Measurements from ENCODE around the gene SVBP.

Gene SVBP

GRCh38 chr1:42788021-42788420 lies 29.2 kb downstream of the SVBP start:
- Mint-ChIP-seq H3K27me3 (ENCODE audit: low read depth, poor library complexity) (no peaks in the 10 kb centered on the region), H3K9me3 (no peaks in the 10 kb centered on the region), H3K4me1 (peaks cover 10% of the 10 kb centered on the region), H3K36me3 (ENCODE audit: low read depth) (peaks cover 17% of the 10 kb centered on the region), H3K27ac (peak overlapping the region; percentile 45), H3K4me3 (no peak overlapping the region)
- DNase-seq: no peak
- TF ChIP-seq, protein P1, sequence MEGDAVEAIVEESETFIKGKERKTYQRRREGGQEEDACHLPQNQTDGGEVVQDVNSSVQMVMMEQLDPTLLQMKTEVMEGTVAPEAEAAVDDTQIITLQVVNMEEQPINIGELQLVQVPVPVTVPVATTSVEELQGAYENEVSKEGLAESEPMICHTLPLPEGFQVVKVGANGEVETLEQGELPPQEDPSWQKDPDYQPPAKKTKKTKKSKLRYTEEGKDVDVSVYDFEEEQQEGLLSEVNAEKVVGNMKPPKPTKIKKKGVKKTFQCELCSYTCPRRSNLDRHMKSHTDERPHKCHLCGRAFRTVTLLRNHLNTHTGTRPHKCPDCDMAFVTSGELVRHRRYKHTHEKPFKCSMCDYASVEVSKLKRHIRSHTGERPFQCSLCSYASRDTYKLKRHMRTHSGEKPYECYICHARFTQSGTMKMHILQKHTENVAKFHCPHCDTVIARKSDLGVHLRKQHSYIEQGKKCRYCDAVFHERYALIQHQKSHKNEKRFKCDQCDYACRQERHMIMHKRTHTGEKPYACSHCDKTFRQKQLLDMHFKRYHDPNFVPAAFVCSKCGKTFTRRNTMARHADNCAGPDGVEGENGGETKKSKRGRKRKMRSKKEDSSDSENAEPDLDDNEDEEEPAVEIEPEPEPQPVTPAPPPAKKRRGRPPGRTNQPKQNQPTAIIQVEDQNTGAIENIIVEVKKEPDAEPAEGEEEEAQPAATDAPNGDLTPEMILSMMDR (IDR thresholded peaks at IDR 0.05): no peak

- H3K4me1 Mint-ChIP-seq: peaks cover 10% of the 10 kb centered on the region
- H3K4me3 Mint-ChIP-seq: no peak overlapping the region
- H3K27me3 Mint-ChIP-seq (ENCODE audit: low read depth, poor library complexity): no peaks in the 10 kb centered on the region
- H3K36me3 Mint-ChIP-seq (ENCODE audit: low read depth): peaks cover 28% of the 10 kb centered on the region
- no peaks in the 10 kb centered on the region for H3K9me3 Mint-ChIP-seq
- no peak for DNase-seq
- TF ChIP-seq, protein P1 (IDR thresholded peaks at IDR 0.05): no peak
- H3K27ac Mint-ChIP-seq: peak overlapping the region; percentile 86
Observed at GRCh38 chr1:42786097-42786496, 31.1 kb downstream of the SVBP start.

DNA sequence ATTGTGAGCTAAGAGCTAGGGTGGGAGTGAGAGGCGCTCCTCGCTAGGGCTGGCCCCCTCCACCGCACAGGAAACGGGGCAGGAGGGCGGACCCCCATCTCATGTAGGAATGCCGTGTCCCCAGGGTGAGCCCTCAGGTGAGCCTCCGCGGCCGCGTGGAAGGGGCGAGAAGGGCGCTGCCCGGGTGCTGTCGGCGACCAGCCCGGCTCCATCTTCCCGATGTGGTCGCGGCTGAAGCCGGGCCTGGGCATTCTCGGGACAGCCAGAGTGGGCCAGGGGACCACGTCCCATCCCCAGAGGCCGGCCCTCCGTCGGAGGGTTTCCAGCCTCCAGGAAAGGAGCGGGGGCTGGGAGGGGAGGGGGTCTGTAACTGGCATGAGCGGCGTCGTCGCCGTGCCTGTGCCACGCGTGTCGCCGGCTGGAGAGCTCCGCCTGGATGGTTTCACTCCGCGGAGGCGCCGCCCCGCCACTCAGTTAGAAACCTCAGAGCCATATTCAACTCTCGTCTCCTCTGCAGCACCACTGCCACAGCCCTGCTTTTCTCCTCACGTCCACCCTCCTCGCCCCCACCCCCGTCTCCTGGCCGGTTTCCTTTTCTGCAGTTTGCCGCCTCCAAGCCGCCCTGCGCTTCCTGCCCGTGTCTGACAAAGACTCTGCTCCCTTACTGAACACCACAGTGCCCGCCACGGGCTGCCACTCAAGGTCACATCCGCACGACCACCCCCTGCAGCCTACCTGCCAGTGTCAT lies 32.1 kb downstream of the SVBP start, which contains the start of gene TMEM269:
Gene TMEM269, plus strand, starts transcription at position 46 of the 748 bp plus-strand sequence. CDS start 4,903 bp downstream, outside the sequence.
- no peak for DNase-seq
- TF ChIP-seq, protein P1 (IDR thresholded peaks at IDR 0.05): no peak
- H3K4me1 Mint-ChIP-seq: peaks cover 10% of the 10 kb centered on the region
- no peaks in the 10 kb centered on the region for H3K27me3 Mint-ChIP-seq (ENCODE audit: low read depth, poor library complexity)
- no peak within 1 kb of the TSS for H3K4me3 Mint-ChIP-seq
- H3K9me3 Mint-ChIP-seq: no peaks in the 10 kb centered on the region
- peaks cover 38% of the 10 kb centered on the region for H3K36me3 Mint-ChIP-seq (ENCODE audit: low read depth)
- peak within 1 kb of the TSS; percentile 86 for H3K27ac Mint-ChIP-seq

GRCh38 chr1:42784547-42784945 lies 32.7 kb downstream of the SVBP start:
- no peak for DNase-seq
- Mint-ChIP-seq H3K36me3 (ENCODE audit: low read depth) (peaks cover 44% of the 10 kb centered on the region), H3K27ac (peak overlapping the region; percentile 83), H3K9me3 (no peaks in the 10 kb centered on the region), H3K4me3 (no peak overlapping the region), H3K4me1 (peaks cover 10% of the 10 kb centered on the region), H3K27me3 (ENCODE audit: low read depth, poor library complexity) (no peaks in the 10 kb centered on the region)
- TF ChIP-seq, protein P1 (IDR thresholded peaks at IDR 0.05): no peak

- H3K4me3 Mint-ChIP-seq: no peak overlapping the region
- peaks cover 10% of the 10 kb centered on the region for H3K4me1 Mint-ChIP-seq
- H3K9me3 Mint-ChIP-seq: no peaks in the 10 kb centered on the region
- no peak overlapping the region for H3K27ac Mint-ChIP-seq
- no peak for DNase-seq
- TF ChIP-seq, protein P1 (IDR thresholded peaks at IDR 0.05): no peak
- H3K36me3 Mint-ChIP-seq (ENCODE audit: low read depth): peaks cover 54% of the 10 kb centered on the region
- no peaks in the 10 kb centered on the region for H3K27me3 Mint-ChIP-seq (ENCODE audit: low read depth, poor library complexity)
Observed at GRCh38 chr1:42783092-42783491, 34.1 kb downstream of the SVBP start.

- DNase-seq: no peak
- H3K4me1 Mint-ChIP-seq: peaks cover 4% of the 10 kb centered on the region
- TF ChIP-seq, protein P1 (IDR thresholded peaks at IDR 0.05): no peak
- no peak overlapping the region for H3K4me3 Mint-ChIP-seq
- H3K36me3 Mint-ChIP-seq (ENCODE audit: low read depth): peaks cover 79% of the 10 kb centered on the region
- H3K27me3 Mint-ChIP-seq (ENCODE audit: low read depth, poor library complexity): no peaks in the 10 kb centered on the region
- no peak overlapping the region for H3K27ac Mint-ChIP-seq
- no peaks in the 10 kb centered on the region for H3K9me3 Mint-ChIP-seq
Observed at GRCh38 chr1:42780176-42780575, 37.0 kb downstream of the SVBP start.

Measured in nephron progenitor cell (in vitro differentiated cells).